ENCODE data around the gene SLC6A11. TPM values are rescaled to one million over a fixed set of nuclear protein-coding genes. Genes with fewer than 3 reads are reported as not detected.

Gene SLC6A11
- total RNA-seq, 6 experiments from 2014 or later: 0.05 TPM; not detected in 5

DNA sequence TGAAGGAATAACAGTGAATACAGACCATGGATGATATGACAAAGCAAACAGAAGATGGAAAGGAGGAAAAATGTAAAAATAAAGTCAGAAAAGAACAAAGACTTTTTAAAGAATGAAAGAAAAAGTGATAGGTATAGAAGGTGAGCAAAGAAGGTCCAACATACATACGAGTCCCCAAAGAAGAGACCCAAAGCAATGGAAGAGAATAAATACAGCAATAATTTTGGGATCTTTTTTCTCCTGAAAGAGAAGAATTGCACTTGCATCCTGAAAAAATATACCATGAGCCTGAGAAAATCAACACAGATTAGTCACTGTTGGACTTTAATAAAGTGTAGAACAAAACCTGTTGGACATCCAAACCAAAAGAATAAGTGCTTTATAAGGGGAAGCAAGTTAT is 91.2 kb downstream of the SLC6A11 start:
- Mint-ChIP-seq H3K4me1 (ENCODE audit: low read depth) (no peaks in the 10 kb centered on the region), H3K27me3 (ENCODE audit: insufficient read depth) (peaks cover 12% of the 10 kb centered on the region), H3K27ac (no peak overlapping the region), H3K4me3 (no peak overlapping the region), H3K36me3 (ENCODE audit: low read depth) (peaks cover 15% of the 10 kb centered on the region), H3K9me3 (peaks cover 23% of the 10 kb centered on the region)
- no peak for DNase-seq
- TF ChIP-seq, protein P1, sequence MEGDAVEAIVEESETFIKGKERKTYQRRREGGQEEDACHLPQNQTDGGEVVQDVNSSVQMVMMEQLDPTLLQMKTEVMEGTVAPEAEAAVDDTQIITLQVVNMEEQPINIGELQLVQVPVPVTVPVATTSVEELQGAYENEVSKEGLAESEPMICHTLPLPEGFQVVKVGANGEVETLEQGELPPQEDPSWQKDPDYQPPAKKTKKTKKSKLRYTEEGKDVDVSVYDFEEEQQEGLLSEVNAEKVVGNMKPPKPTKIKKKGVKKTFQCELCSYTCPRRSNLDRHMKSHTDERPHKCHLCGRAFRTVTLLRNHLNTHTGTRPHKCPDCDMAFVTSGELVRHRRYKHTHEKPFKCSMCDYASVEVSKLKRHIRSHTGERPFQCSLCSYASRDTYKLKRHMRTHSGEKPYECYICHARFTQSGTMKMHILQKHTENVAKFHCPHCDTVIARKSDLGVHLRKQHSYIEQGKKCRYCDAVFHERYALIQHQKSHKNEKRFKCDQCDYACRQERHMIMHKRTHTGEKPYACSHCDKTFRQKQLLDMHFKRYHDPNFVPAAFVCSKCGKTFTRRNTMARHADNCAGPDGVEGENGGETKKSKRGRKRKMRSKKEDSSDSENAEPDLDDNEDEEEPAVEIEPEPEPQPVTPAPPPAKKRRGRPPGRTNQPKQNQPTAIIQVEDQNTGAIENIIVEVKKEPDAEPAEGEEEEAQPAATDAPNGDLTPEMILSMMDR (IDR thresholded peaks at IDR 0.05): no peak

DNA sequence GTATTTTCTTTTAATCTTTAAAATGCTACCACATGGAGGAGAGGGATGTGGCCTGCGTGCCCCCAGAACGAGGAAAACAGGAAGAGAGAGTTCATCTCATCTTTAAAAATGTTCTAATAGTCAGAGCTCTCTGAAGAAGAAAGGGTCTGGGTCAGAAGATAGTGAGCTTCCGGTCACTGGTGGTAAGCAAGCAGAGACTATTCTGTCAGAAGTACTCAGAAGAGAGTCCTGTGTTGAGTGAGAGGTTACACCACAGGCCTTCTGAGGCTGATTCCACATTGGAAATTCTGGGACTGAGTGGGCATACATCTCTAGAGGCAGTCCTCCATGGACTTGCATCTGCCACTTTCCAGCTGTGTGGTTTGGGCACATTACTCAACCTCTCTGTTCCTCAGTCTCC is 94.3 kb downstream of the SLC6A11 start:
- H3K4me1 Mint-ChIP-seq (ENCODE audit: low read depth): no peaks in the 10 kb centered on the region
- H3K36me3 Mint-ChIP-seq (ENCODE audit: low read depth): peaks cover 15% of the 10 kb centered on the region
- TF ChIP-seq, protein P1 (IDR thresholded peaks at IDR 0.05): no peak
- no peak overlapping the region for H3K4me3 Mint-ChIP-seq
- no peak for DNase-seq
- peaks cover 23% of the 10 kb centered on the region for H3K27me3 Mint-ChIP-seq (ENCODE audit: insufficient read depth)
- peaks cover 23% of the 10 kb centered on the region for H3K9me3 Mint-ChIP-seq
- no peak overlapping the region for H3K27ac Mint-ChIP-seq

DNA sequence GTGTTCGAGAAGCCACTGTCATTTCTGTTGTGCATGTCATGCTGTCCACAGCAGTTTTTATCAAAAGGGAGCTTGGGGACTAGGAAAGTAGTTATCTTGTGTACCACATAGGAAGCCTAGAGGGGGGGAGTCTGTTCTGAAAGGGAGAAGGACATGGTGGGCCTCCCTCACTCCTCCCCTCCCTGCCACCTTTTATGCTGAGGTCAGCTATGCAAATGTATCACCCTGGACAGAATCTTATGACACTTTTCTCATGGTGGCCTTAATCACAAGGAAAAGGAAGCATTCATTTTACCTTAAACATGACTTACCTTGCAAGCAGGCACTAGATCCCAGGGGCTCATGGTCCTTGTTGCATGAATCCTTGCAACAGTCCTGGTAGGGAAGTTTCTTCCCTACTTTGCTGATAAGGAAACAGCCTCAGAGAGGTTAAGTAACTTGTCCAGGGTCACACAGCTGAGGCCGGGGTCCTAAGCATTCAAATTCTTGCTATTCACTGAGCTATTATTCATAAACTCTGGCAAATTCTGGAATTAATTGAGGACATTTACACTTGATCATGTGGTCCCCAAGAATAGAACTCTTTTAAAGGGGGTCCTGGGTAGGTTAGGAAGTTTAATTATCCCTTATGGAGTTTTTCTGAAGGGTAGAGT is 95.4 kb downstream of the SLC6A11 start:
- Mint-ChIP-seq H3K27me3 (ENCODE audit: insufficient read depth) (peaks cover 23% of the 10 kb centered on the region), H3K36me3 (ENCODE audit: low read depth) (peaks cover 8% of the 10 kb centered on the region), H3K4me1 (ENCODE audit: low read depth) (no peaks in the 10 kb centered on the region), H3K27ac (no peak overlapping the region), H3K9me3 (peaks cover 15% of the 10 kb centered on the region), H3K4me3 (no peak overlapping the region)
- no peak for DNase-seq
- TF ChIP-seq, protein P1 (IDR thresholded peaks at IDR 0.05): no peak

DNA sequence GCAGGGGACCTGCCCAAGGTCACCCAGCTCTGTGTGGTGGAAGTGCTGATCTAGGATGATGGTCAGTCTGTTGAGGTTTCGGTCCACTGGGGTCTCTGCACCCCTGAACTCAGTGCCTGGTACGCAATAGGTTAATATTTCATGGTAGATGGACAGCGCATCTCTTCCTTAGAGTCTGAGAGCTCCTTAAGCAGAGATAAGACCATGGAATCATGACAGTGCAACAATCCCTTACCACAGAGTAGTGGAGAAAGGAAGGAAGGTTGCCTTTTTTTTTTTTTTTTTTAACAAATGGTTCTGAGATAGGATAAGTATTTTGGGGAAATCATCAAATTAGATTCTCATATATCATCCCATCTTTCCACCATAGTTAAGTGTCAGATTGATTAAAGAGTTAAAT is 96.8 kb downstream of the SLC6A11 start:
- no peak for DNase-seq
- TF ChIP-seq, protein P1 (IDR thresholded peaks at IDR 0.05): no peak
- H3K9me3 Mint-ChIP-seq: peaks cover 2% of the 10 kb centered on the region
- H3K4me3 Mint-ChIP-seq: no peak overlapping the region
- peaks cover 27% of the 10 kb centered on the region for H3K27me3 Mint-ChIP-seq (ENCODE audit: insufficient read depth)
- H3K36me3 Mint-ChIP-seq (ENCODE audit: low read depth): no peaks in the 10 kb centered on the region
- H3K4me1 Mint-ChIP-seq (ENCODE audit: low read depth): no peaks in the 10 kb centered on the region
- H3K27ac Mint-ChIP-seq: no peak overlapping the region

DNA sequence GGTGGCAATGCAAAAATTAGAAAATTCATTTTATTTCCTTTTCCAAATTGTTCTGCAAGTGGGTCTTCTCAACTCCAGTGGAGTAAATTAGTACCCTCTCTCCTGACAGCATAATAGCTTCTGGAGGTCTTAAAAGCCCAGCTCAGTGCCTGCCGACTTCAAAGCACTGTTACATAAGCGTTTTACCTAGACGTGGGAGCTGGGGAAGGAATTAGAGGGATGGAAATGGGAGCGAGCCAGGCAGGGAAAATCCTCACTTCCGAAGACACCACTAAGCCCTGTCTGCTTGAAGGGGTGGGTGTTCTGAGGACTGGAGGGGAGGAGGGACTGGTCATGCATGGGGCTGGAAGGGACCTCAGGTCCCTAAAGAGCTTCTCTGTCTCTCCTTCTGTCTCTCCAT is 99.3 kb downstream of the SLC6A11 start:
- Mint-ChIP-seq H3K27me3 (ENCODE audit: insufficient read depth) (peaks cover 30% of the 10 kb centered on the region), H3K4me1 (ENCODE audit: low read depth) (no peaks in the 10 kb centered on the region), H3K4me3 (no peak overlapping the region), H3K36me3 (ENCODE audit: low read depth) (no peaks in the 10 kb centered on the region), H3K9me3 (no peaks in the 10 kb centered on the region), H3K27ac (no peak overlapping the region)
- no peak for DNase-seq
- TF ChIP-seq, protein P1 (IDR thresholded peaks at IDR 0.05): no peak
